NCI-H1930 (cell line): ENCODE measurements around the gene RABL6.
"Not testable (repeated sequence)": the region's sequence is repeated elsewhere in the genome, so short reads cannot be mapped to it uniquely, and the experiment has no call there.

Experiments
- DNase-seq, 2 experiments: peaks; one replicate each; lab custom pipeline; 2025; lab: John Stamatoyannopoulos, UW

RABL6 gene

GRCh38 chr9:136776947-136777346 lies 30.8 kb upstream of the RABL6 start:
- no peak for DNase-seq

- no peak for DNase-seq
These were observed 30.4 kb upstream of the RABL6 start for GRCh38 chr9:136777359-136777758.

- no peak for DNase-seq
These were observed 27.9 kb upstream of the RABL6 start for GRCh38 chr9:136779808-136780207.

GRCh38 chr9:136782452-136782851 lies 25.3 kb upstream of the RABL6 start:
- no peak for DNase-seq

- peak in 1 of 2 experiments; percentile 40 for DNase-seq
These were observed 23.3 kb upstream of the RABL6 start for GRCh38 chr9:136784249-136784996.

- no peak for DNase-seq
These were observed 22.8 kb upstream of the RABL6 start for GRCh38 chr9:136784997-136785361.

GRCh38 chr9:136785565-136786355 lies 22.0 kb upstream of the RABL6 start:
- not testable (repeated sequence) for DNase-seq

- no peak for DNase-seq
These were observed 21.3 kb upstream of the RABL6 start for GRCh38 chr9:136786451-136786850.

- not testable (repeated sequence) for DNase-seq
These were observed 20.8 kb upstream of the RABL6 start for GRCh38 chr9:136786983-136787382.

- DNase-seq, result peak; percentile 29 to 77
These were observed 19.9 kb upstream of the RABL6 start for GRCh38 chr9:136787690-136788400.

- DNase-seq, result not testable (repeated sequence)
These were observed 18.9 kb upstream of the RABL6 start for GRCh38 chr9:136788644-136789522.

GRCh38 chr9:136789523-136789937 lies 18.2 kb upstream of the RABL6 start:
- no peak for DNase-seq

GRCh38 chr9:136790640-136791515 lies 16.9 kb upstream of the RABL6 start, which contains the start of gene TMEM141:
Gene TMEM141, plus strand, starts transcription at chr9:136791344. Its CDS starts 27 bp downstream, at chr9:136791371.
- DNase-seq, result peak; percentile 98 to 99

- peak; percentile 57 to 62 for DNase-seq
These were observed 16.1 kb upstream of the RABL6 start for GRCh38 chr9:136791516-136792276.

- DNase-seq, result no peak
These were observed 15.2 kb upstream of the RABL6 start for GRCh38 chr9:136792321-136793085.

- DNase-seq, result no peak
These were observed 14.4 kb upstream of the RABL6 start for GRCh38 chr9:136793086-136793946.

GRCh38 chr9:136794281-136794999 lies 13.3 kb upstream of the RABL6 start:
- DNase-seq, result no peak
